GM18517 (cell line): ENCODE results near the gene SYCP2L.
A peak's percentile ranks its signal among the peaks of the same experiment; 100 is the strongest.
"Not testable (repeated sequence)": the region's sequence is repeated elsewhere in the genome, so short reads cannot be mapped to it uniquely, and the experiment has no call there.

ENCODE experiments used
- ATAC-seq: cut with Tn5 transposase; IDR thresholded peaks from one replicate; pipeline ENCODE4 v1.9.1; 2021; ENCODE audit warnings: mild to moderate bottlenecking, moderate library complexity; ENCODE audit not compliant: unreplicated experiment

The SYCP2L gene

GRCh38 chr6:11003297-11003696, 116.4 kb downstream of the SYCP2L start:
- not testable (repeated sequence) for ATAC-seq

DNA sequence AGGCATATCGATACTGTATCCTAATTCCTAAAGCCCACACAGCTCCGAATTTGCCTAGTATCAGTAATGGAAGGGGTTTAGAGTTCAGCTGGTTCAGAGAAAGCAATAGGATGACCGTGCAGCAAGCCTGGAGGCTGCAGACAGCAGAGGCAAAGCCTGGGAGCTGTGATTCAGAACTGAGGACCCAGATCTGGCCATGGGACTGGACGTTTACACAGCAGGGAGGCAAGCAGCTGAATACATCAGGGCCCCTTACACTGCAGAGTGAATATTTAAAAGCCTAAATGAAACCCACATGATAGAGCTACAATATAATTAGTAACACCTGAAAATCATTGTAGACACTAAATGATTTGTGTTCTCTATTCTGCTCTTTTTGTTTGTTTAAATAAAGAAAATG, 119.2 kb downstream of the SYCP2L start:
- ATAC-seq, result no peak

GRCh38 chr6:11007715-11008608, 121.1 kb downstream of the SYCP2L start:
- no peak for ATAC-seq

- ATAC-seq, result no peak
Observed at GRCh38 chr6:11008821-11009220, 122.0 kb downstream of the SYCP2L start.

DNA sequence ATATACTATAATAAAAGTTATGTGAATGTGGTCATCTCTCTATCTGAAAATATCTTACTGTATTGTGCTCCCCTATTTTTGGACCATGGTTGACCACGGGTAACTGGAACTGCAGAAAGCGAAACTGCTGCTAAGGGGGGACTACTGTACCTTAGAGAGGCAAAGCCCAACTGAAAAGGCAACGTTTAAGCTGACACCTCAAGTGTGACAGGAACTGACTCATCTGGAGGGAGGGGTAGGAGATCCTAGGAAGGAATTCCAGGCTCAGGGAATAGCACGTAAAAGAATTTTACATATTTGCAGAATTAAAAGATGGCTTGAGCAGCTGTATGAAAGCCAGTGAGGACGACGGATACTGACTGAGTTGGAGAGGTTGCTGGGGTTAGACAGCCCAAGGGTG, 122.5 kb downstream of the SYCP2L start:
- ATAC-seq, result peak; percentile 51

GRCh38 chr6:11011787-11012234, 125.0 kb downstream of the SYCP2L start:
- ATAC-seq, result no peak

DNA sequence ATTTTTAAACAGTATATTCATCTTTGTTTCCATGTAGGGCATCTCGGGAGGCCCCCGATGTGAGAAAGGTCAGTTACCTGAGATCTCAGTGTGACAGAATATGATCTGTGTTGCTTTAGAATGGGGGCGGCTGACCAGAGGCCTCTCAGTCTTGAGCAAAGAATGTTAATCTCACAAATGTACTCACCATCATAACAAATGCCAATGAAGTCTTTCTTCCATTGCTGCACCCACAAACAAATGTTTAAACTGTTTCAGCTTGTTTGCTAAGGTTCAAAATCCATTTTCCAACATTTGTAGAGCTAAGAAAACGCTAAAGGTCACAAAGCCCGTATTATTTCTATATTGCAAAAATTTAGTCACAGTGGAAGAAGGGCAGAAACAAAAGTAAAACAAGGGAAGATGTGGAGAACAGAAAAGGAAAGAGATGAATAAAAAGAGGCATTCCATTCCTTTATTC, 125.5 kb downstream of the SYCP2L start:
- ATAC-seq, result no peak

DNA sequence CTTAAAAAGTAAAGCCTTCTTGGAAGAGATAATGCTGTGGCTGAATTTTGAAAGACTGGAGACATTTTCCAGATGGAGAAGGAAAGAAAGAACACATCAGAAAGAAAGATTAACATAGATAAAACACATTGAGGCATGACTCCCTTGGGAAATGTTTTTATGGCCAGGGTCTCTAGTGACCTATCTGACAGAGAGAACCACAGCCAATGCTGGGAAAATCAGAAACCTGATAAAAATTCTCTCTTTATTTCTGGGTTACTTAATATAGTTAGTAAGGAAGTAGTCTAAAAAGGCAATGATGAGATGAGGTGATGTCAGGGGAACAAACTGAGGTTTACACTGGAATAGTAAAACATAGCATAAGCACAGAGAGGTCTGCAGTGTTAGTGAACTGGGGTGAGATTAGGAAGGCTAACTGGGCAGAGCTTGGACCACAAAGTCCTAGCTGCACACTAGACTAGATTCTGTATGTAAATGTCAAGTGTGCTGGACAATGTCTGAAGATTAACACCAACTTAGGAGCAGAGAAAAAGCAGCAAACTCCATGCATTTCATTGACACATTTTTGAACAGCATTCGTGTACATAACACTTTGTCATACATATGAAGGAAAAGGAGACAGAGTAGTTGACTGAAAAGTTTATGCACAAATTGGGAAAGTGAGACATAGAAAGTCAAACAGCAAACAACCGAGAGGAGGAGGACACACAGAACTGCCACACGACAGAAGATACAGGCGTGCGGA, 126.3 kb downstream of the SYCP2L start:
- ATAC-seq, result no peak

- ATAC-seq, result no peak
Observed at GRCh38 chr6:11013721-11014070, 126.8 kb downstream of the SYCP2L start.

DNA sequence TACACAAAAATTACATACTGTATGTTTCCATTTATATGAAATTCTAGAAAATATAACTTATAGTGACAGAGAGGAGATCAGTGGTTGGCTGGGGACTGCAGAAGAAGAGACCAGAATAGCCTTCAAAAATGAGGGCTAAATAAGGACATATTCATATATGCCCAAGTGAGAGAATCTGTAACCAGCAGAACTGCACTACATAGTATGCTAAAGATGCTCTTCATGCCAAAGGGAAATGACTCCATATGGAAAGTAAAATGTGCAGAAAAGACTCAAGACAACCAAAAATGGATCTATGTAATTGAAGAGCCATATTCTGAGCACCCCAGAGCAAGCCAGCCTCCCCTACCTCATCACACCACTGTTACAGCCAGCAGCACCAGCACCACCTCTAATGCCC, 128.2 kb downstream of the SYCP2L start:
- no peak for ATAC-seq

GRCh38 chr6:11016452-11016851, 129.6 kb downstream of the SYCP2L start:
- ATAC-seq, result no peak

DNA sequence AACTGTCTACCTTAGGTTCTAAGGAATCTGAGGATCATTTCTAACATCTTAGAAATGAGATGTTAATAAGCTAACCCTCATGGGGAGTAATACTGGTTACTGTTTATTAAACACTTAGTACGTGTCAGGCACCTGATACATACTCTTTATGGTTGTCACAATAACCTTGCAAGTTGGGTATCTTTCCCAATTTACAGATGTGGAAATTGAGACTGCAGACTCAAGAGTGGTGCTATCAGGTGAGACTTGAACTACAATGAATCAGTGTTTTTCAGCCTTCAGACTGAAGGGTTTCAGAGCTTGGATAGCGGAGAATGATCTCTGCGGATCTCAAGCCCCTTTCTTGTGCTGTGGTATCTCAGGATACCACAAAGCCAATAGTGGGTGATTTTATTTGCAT, 130.2 kb downstream of the SYCP2L start:
- no peak for ATAC-seq

- ATAC-seq, result no peak
Observed at GRCh38 chr6:11018225-11018624, 131.4 kb downstream of the SYCP2L start.

DNA sequence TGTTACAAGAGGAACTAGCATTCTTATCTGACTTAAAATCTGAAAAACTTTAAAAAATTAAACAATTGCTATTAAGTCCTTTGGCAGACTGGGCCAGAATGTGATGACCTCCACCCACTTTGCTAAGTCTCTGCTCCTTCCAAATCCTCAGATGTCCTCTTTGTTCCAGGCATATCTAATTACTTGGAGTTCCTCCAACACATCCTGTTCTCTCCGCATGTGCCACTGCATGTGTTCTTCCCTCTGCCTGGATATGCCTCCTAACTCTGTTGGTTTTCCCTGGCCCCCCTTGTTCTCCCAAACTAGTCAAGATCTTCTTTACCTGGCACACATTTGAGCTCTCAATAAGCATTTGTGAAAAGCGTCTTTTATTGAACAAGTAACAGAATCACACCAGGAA, 134.2 kb downstream of the SYCP2L start:
- no peak for ATAC-seq

- ATAC-seq, result no peak
Observed at GRCh38 chr6:11021714-11022113, 134.9 kb downstream of the SYCP2L start.

DNA sequence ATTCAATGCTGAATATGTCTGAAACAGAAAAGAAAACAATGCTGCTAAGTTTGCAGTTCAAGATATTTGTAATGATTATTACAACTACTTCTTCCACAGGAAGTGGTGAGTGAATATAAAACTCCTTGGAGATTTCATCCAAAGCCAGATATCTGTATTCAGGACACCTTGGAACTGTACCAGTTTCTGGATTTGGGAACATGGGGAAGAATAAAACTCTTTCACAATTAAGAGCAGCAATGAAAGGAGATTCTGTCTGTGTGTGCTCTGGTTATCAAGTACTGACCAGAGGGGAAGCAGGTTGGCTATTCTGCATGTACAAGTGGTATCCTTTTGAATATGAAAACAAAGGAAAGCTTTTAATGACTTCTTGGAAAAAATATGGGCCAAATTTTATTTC, 136.2 kb downstream of the SYCP2L start:
- no peak for ATAC-seq
